22Rv1 (cell line): Measurements from ENCODE around the gene DISC1.
"Not testable (repeated sequence)": the region's sequence is repeated elsewhere in the genome, so short reads cannot be mapped to it uniquely, and the experiment has no call there.

Experiments used
- H3K27ac ChIP-seq: fragments of 450-650 bp; 2 replicates; pipeline ENCODE4 v1.5.1; 2017
- ZFX ChIP-seq: fragments of 450-650 bp; IDR thresholded peaks from 2 replicates; pipeline ENCODE4 v1.6.1; 2017; ENCODE audit warnings: antibody characterized with exemption, borderline replicate concordance
- TF ChIP-seq, protein P1 (sequence below): fragments of 450-650 bp; IDR thresholded peaks from 2 replicates; pipeline ENCODE4 v1.5.1; 2017; ENCODE audit warnings: mild to moderate bottlenecking

DISC1 gene

DNA sequence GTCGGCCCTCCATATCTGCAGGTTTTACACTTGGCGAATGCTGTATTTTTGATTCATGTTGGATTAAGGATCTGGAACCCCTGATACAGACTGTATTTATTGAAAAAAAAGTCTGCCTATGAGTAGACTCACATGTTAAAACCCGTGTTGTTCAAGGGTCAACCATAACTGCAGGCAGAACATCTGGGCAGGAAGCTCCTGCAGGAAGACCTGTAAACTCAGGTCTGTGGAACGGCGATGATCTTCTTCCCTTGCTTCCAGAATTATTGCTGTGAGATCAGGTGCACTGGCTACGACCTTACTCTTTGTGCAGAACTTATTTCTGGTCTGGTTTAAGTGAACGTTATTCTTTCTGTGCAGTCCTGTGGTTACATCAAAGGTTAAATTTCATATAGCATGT lies 96.6 kb downstream of the DISC1 start:
- H3K27ac ChIP-seq, result no peak overlapping the region
- no peak for TF ChIP-seq ZFX
- TF ChIP-seq, protein P1, sequence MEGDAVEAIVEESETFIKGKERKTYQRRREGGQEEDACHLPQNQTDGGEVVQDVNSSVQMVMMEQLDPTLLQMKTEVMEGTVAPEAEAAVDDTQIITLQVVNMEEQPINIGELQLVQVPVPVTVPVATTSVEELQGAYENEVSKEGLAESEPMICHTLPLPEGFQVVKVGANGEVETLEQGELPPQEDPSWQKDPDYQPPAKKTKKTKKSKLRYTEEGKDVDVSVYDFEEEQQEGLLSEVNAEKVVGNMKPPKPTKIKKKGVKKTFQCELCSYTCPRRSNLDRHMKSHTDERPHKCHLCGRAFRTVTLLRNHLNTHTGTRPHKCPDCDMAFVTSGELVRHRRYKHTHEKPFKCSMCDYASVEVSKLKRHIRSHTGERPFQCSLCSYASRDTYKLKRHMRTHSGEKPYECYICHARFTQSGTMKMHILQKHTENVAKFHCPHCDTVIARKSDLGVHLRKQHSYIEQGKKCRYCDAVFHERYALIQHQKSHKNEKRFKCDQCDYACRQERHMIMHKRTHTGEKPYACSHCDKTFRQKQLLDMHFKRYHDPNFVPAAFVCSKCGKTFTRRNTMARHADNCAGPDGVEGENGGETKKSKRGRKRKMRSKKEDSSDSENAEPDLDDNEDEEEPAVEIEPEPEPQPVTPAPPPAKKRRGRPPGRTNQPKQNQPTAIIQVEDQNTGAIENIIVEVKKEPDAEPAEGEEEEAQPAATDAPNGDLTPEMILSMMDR, result no peak

DNA sequence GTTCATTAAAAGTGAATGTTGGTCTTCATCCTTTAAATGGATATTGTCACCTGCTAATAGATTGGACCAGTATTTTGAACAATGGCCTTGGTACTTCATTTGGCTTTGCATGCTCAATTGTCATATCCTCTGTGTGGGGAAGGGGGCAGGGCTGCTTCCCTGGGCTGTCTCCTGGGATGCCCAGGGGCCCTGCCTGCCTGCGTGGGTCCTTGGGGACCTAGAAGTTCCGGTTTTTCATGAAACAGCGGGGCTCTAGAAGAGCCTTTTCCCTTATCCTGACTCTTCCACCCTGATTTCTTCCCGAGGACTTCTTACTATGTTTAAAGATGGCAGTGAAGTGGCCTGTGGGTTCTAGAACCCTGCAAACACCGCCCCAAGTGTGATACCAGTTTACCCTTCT lies 97.5 kb downstream of the DISC1 start:
- H3K27ac ChIP-seq, result no peak overlapping the region
- TF ChIP-seq, protein P1, result no peak
- no peak for TF ChIP-seq ZFX

DNA sequence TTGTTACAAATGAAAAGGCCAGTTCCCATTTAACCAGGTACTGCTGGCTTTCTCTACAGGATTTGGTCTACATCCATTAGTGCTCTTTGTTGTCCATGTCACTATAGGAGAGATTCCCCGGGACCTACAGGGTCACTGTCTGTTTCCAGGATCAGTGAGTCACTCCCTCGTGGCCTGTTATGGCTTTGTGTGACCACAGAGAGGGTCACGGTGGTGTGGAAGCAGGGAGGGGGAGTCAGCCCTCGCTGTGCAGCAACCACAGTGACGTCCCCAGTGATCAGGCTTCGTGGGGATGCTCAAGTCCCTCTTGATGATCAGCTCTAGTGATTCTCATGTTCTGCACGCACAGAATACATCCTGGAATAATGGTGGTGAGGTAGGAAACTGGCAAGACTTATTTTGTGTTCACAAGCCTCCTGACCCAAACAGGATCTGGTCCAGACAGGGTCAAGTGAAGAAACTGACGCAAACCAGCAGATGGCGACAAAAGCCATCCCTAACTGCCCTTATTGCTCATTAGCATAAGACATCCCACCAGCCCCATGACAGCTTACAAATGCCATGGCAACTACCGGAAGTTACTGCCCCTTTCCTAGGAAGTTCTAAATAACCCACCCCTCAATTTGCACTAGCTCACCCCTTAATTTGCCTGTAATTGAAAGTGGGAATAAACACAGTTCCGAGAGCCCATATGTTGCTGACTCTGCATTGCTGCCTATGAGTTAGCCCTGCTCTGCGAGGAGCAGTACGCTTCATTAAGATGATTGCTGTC lies 98.5 kb downstream of the DISC1 start:
- no peak for TF ChIP-seq ZFX
- TF ChIP-seq, protein P1, result peak; percentile 91
- H3K27ac ChIP-seq, result no peak overlapping the region

GRCh38 chr1:231727171-231727570 lies 100.6 kb downstream of the DISC1 start:
- TF ChIP-seq, protein P1, result no peak
- no peak for TF ChIP-seq ZFX
- H3K27ac ChIP-seq, result no peak overlapping the region

GRCh38 chr1:231728987-231729386 lies 102.4 kb downstream of the DISC1 start:
- not testable (repeated sequence) for H3K27ac ChIP-seq

DNA sequence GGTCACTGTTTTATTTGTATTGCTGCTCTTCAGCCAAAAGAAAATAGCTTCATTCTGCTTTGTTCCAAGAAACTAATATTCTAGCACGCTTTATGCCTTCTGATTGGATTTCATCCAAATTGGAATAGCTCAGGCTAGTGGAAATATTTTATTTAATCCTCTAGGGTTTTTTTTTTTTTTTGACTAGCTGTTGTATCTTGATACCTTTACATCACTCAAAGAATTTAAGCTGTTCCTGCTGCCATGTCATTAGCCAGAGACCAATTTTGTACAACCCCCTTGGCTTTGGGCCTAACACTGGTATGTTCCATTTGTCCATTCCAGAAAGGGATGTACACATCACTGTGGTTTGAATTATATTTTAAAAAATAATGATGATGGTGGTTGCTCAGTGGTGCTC lies 103.0 kb downstream of the DISC1 start:
- H3K27ac ChIP-seq, result no peak overlapping the region
- TF ChIP-seq, protein P1, result no peak
- no peak for TF ChIP-seq ZFX

- H3K27ac ChIP-seq, result no peak overlapping the region
- TF ChIP-seq, protein P1, result no peak
- TF ChIP-seq ZFX, result no peak
These were observed 104.7 kb downstream of the DISC1 start for GRCh38 chr1:231731268-231731667.

- no peak overlapping the region for H3K27ac ChIP-seq
- TF ChIP-seq, protein P1, result no peak
- TF ChIP-seq ZFX, result no peak
These were observed 106.5 kb downstream of the DISC1 start for GRCh38 chr1:231733063-231733462.
